Suppressor macrophage (primary cell): ENCODE data around the gene RHBDD1.

Experiments
- DNase-seq, 4 experiments: peaks; one replicate each; pipeline ENCODE4 v3.0.0-alpha.2; 2020 to 2022
- total RNA-seq, 17 experiments: gene quantifications; one replicate each; lab custom pipeline; 2026; ENCODE audit warnings: mixed read lengths in 6 of 17, inconsistent platforms in 3 of 17; lab: John Stamatoyannopoulos, UW

RHBDD1 gene
- total RNA-seq = 12.7 to 31.9 (median 20.9) reads per million in 17 experiments

- DNase-seq = peak; percentile 96 to 98 (median 97)
Measured at GRCh38 chr2:226835796-226836547, at the start of gene RHBDD1. Gene RHBDD1, plus strand, starts transcription at chr2:226836054. Its CDS starts 28,640 bp downstream, at chr2:226864694.

GRCh38 chr2:226788064-226788463, 47.8 kb upstream of the RHBDD1 start:
- DNase-seq = no peak

DNA sequence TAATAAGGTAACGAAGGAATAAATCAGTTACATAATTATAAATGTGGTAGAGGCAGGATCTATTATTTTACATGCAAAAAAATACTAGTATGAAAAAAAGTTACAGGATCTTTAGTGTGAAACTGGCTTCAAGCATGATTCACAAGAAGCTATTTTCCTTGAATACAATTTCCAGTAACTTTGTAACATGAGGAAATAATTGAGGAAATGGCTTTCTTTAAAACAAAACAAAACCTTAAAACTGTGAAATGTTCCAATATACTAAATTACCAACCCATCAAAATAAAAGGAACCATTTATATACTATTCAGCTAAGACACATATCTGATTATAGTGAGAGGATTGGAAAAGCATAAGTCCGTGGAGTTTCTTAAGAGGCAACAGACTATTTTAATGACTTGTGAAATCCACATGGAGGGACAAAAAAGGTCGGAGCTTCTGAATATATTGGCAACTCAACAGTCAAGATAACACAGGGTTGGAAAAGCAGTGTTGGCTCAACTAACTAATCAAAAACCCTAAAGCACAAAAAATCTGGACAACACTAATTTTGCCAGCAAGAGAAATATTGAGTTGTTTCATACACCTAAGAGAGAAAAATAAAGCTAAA, 46.9 kb upstream of the RHBDD1 start:
- no peak for DNase-seq

- no peak for DNase-seq
Measured at GRCh38 chr2:226790011-226790410, 45.8 kb upstream of the RHBDD1 start.

DNA sequence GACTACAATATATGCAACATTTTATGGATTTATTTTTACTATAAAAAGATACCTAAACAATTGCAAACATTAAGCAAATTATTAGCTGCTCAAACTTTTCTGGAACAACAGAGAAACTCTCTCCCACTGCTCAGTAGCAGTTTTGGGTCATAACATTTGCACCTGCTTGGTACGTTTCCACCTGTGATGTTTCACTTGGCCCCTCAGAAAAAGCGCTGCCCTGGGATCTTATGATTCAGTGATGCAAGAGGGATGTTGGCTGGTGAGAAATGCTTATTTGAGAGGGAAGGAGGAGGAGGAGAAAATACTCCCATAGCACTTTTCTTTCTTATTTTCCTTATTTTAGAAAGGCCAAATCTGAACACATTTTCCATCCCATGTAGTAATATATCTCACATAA, 45.4 kb upstream of the RHBDD1 start:
- DNase-seq = no peak

GRCh38 chr2:226791056-226791486, 44.8 kb upstream of the RHBDD1 start:
- DNase-seq = peak in 3 of 4 experiments; percentile 69 to 72 (median 69)

DNA sequence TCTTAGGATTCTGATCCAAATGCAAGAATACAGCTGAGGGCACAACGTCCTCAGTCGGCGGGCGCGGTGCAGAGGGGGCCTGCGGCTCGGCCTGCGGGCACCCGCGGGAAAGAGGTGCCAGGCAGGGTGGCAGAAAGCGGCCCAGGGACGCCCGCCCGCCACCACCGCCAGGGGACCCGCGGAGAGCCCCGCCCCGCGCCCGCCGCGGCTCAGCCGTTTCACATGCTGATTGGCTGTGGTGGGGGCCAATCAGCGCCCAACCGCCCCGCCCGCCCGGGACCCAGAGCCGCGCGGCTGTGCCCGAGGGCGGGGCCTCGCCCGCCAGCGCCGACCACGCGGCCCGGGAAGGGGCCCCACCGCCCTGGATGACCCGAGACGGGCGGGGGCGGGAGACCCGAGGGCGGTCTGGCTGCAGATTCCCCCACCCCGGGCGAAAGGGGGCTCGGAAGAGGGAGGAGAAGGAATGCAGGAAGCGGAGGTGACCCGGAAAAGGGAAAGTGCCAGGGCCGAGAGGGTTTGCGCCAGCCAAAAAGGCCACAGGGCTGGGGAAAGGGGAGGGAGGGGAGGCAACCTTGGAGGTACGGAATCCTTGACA, 44.3 kb upstream of the RHBDD1 start:
- DNase-seq = peak; percentile 90 to 97 (median 94)

DNA sequence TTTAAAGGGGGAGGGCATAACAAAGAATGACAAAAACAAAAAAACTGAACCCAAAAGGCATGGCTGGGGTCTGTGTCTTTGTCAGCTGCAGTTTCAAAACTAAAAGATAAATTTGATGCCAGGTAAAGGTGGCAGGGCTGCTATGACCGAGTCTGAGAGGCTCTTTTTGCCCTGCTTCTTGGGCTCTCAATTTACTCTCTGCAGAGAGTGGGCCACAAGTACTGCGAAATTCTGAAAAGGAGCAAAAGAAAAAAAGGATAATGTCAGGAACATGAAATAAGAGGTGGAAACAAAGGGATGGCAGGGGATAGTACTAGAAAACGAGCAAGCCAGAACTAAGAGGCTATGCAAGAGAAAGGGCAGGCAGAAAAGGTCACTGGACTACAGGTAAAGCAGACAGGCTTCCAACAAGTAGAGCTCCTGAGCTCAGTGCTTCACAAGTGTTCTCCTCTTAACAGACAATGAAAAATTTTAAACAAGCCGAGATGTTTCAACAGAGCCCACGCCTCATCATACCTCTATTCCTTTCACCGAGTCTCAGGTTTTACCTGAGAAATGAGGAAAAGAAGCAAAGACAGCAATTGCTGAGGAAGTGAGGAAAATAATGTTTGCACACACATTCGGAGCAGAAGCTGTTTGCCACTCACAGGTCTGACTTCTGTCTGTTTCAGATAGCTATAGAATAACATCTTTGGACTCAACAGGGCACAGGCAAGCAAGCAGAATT, 43.5 kb upstream of the RHBDD1 start:
- DNase-seq = no peak

- DNase-seq = no peak
Measured at GRCh38 chr2:226793646-226794045, 42.2 kb upstream of the RHBDD1 start.

DNA sequence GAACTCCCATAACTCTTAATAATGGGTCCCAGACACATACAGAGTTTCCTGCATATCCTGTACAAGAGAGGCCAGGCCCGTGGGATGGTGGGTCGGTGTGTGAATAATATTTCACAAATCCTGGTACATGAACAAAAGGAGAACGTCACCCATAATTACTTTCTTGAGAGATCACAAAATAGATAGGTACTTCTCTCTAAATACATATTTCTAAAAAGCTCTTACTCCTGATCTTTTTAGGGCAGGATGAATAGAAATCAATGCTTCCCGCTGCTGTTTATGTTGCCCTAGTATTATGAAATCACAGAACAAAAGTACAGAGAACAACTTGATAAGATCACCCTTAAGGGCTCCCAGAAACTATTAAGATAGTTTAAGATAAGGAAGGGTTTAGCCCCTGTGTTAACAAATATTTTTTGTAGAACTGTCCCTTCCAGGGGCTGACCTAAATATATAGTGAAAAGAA, 41.6 kb upstream of the RHBDD1 start:
- DNase-seq = no peak

DNA sequence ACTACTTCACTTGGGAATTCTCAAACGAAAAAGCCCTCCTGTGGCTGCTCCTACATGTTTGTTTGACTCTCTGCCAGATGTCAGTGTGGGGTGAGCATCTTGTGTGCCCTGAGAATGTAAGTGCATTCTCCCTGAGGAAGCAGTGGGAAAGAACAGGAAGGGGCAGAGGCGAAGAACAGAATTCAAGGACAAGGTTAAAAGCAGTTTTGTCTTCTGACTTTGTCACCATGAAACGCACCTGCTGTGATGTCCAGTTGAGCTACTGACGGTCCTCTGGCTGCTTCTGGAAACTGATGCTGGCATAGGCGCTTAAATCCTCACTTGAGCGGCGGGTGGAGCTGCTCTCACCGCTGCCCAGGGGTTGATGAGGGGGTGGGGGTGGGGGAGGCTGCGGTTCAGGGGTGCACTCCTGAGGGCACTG, 41.1 kb upstream of the RHBDD1 start:
- no peak for DNase-seq

DNA sequence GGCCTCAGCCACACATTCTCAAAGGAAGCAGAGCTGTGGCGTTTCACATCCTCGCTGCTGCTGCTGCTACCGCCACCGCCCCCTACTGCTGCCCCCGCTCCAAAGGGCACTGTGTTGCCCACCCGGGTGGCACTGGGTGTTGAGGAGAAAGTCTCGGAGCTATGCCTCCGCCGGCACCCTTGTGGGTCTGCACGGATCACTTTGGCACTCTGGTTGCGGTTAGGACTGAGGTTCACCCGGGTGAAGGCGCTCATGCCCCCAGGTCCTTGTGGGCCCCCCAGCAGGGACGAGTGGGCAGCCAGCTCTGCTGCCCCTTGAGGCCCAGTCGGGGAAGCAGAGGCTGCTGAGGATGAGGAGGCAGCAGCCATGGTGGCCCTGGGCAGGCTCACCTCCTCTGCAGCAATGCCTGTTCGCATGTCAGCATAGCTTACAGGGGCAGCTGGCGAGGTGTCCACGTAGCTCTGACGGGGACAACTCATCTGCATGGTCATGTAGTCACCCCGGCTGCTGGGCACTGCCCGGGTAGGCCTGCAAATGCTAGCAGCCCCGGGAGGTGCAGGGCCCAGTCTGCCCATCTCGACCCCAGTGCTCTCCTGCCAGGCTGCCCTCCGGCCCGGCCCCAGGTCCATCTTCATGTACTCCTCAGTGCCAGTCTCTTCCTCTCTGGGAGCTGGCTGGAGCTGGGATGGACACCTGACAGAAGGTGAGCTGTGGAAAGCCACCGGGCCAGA, 40.4 kb upstream of the RHBDD1 start:
- DNase-seq = no peak

DNA sequence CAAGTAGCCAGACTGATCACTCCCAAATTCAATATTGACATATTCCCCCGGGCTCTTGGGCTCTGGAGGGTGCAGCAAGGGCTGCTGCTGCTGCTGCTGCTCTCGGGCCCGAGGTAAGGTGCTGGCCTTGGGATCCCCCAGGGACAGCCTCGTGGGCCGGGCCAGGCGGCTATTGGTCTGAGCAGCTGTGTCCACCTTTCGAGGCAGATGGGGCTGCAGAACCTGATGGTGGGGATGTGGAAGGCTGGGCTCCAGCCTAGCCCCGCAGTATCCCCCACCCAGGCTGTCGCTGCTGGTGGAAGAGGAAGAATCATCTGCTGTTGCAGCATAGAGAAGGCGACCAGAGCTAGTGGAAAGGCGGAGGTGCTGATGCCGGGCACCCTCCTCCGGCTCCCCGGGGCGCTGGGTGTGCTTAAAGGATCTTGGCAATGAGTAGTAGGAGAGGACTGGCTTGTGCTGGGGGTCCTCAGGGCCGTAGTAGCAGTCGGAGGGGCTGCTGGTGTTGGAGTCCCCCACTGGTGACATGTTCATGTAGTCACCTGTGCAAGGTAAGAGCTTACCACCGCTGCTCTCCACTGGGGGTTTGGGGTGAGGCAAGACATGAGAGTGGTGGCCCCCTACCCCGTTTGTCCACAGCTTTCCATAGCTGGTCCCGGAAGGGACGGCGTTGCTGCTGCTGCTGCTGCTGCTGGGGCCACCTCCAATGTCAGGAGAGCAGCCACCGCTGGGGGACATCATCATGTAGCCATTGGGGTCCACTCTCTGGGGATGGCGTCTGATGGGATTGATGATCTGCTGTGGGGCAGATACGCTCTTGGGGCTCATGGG, 39.6 kb upstream of the RHBDD1 start:
- DNase-seq = no peak

DNA sequence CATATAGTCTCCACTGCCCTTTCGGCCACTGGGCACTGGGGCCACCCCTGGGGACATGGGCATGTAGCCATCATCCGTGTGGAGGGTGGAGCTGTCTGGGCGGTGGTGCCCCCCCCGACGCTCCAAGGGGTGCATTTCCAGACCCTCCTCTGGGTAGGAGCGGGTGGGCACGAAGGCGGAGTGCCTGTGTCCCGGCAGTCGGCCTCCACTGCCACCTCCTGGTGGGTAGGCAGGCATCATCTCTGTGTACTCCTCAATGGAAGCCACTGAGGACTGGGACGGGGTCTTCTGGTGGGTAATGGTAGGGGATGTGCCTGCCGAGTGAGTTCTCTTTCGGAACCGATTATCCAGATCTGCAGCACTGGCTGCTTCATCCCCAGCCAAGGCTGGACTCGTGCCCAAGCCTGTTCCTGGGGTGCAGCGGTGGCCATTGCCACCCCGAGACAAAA, 39.0 kb upstream of the RHBDD1 start:
- DNase-seq = no peak

DNA sequence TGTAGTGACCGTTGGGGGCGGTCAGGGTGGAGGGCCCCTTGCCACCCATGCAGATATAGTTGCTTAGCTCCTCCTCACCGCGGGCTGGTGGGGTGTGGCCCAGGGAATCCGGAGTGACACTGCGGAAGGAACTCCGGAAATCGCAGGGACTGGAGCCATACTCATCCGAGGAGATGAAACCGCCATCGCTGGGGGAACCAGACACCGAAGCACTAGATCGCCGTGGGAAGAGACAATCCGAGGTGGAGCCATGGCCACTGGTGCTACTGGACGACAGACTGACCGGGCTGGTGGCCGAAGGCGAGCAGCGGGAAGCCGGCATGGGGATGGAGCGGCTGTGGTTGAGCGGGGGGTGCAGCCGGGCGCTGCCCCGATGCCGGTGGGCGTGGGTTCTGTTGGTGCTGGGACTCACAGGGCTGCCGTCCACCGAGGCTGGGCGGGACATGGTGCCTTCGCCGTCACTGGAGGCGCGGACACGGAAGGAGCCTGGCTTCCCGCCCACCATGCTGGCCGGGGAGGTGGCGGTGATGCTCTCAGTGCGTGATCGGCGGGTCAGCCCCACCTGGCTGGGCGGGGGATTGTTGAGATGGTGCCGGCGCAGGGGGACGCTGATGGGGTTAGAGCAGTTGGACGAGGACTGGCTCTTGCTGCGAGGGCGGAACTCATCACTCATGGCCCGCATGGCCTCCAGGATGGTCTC, 38.4 kb upstream of the RHBDD1 start:
- no peak for DNase-seq

- no peak for DNase-seq
Measured at GRCh38 chr2:226797989-226798421, 37.8 kb upstream of the RHBDD1 start.

DNA sequence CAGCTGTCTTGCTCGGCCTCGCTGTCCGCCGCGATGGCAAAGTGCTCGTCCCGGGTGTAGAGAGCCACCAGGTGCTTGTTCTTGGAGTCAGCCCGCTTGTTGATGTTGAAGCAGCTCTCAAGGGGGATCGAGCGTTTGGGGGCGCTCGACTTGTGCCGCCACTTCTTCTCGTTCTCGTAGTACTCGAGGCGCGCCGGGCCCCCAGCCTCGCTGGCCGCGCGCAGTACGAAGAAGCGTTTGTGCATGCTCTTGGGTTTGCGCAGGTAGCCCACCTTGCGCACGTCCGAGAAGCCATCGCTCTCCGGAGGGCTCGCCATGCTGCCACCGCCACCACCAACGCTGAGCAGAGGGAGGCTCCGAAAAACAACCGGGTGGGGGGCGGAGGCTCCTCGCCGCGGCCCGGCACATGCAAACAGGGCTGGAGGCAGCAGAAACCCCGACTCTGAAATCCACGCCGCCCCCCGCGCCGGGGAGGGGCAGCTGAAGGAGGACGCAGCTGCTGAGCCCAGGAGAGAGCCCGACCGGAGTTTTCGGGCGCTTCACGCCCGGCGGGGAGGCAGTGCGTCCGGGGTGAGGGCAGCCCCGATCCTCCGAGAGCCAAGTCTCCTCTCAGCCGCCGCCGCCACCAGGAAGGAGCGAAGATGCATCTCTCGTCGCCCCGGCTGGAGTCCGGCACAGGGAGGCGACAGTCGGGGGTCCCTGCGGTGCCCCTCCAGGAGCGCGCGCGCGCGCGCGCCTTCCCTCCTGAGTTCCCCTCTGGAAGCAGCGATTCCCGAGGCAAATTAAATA, 37.2 kb upstream of the RHBDD1 start:
- DNase-seq = peak; percentile 2 to 46 (median 32)

- peak; percentile 21 to 70 (median 52) for DNase-seq
Measured at GRCh38 chr2:226799211-226799975, 36.5 kb upstream of the RHBDD1 start, which contains the start of gene IRS1. Gene IRS1, minus strand, starts transcription at chr2:226799820. Its CDS starts 1,082 bp downstream, at chr2:226798738.
